Loucy (cell line): ENCODE data around the gene ZNF358.

Experiments used
- H2AFZ ChIP-seq: fragments of 200-600 bp; sonication (generic); 2 replicates; pipeline ENCODE4 v1.6.0; 2016; ENCODE audit warnings: antibody characterized with exemption, mild to moderate bottlenecking, low read length, moderate library complexity
- H3F3A ChIP-seq: fragments of 200-600 bp; 2 replicates; pipeline ENCODE4 v1.6.0; 2016; ENCODE audit warnings: antibody characterized with exemption, low read depth, mild to moderate bottlenecking
- H3K27me3 ChIP-seq: fragments of 200-600 bp; sonication (generic); 2 replicates; pipeline ENCODE4 v1.6.1; 2014; ENCODE audit warnings: low read length, mild to moderate bottlenecking; ENCODE audit not compliant: insufficient read depth, poor library complexity, severe bottlenecking
- H3K36me3 ChIP-seq: fragments of 200-600 bp; sonication (generic); 2 replicates; pipeline ENCODE4 v1.6.1; 2016; ENCODE audit warnings: low read length; ENCODE audit not compliant: insufficient read depth
- H3K4me1 ChIP-seq: fragments of 200-600 bp; sonication (generic); 2 replicates; pipeline ENCODE4 v1.5.1; 2014; ENCODE audit warnings: low read length, mild to moderate bottlenecking; ENCODE audit not compliant: insufficient read depth, poor library complexity, severe bottlenecking
- H3K4me2 ChIP-seq: fragments of 200-600 bp; sonication (generic); 2 replicates; pipeline ENCODE4 v1.6.0; 2014; ENCODE audit warnings: antibody characterized with exemption, low read length, low read depth, mild to moderate bottlenecking; ENCODE audit not compliant: poor library complexity, severe bottlenecking
- H3K4me3 ChIP-seq: fragments of 200-600 bp; sonication (generic); 2 replicates; pipeline ENCODE4 v1.5.1; 2014; ENCODE audit warnings: low read length, mild to moderate bottlenecking, mixed read lengths; ENCODE audit not compliant: poor library complexity, severe bottlenecking
- H3K79me2 ChIP-seq: fragments of 200-600 bp; sonication (generic); 2 replicates; pipeline ENCODE4 v1.6.1; 2014; ENCODE audit warnings: low read length; ENCODE audit not compliant: insufficient read depth
- H3K9ac ChIP-seq: fragments of 200-600 bp; sonication (generic); 2 replicates; pipeline ENCODE4 v1.6.0; 2014; ENCODE audit warnings: mild to moderate bottlenecking, low read depth, low read length, moderate library complexity; ENCODE audit not compliant: poor library complexity, severe bottlenecking
- H3K9me2 ChIP-seq: fragments of 200-600 bp; sonication (generic); replicated peaks from 2 replicates; pipeline ENCODE4 v1.6.1; 2016; ENCODE audit warnings: low read depth, low read length, mixed read lengths
- H3K9me3 ChIP-seq: fragments of 200-600 bp; sonication (generic); 2 replicates; pipeline ENCODE4 v1.6.1; 2014; ENCODE audit warnings: mild to moderate bottlenecking, antibody characterized with exemption, low read length, low read depth; ENCODE audit not compliant: insufficient read depth
- H4K20me1 ChIP-seq: fragments of 200-600 bp; sonication (generic); 2 replicates; pipeline ENCODE4 v1.6.0; 2014; ENCODE audit warnings: antibody characterized with exemption, low read length, mild to moderate bottlenecking; ENCODE audit not compliant: insufficient read depth, poor library complexity, severe bottlenecking
- CTCF ChIP-seq: fragments of 200-600 bp; sonication (generic); conservative IDR thresholded peaks from 2 replicates; pipeline ENCODE4 v1.5.1; 2014; ENCODE audit warnings: mild to moderate bottlenecking, antibody characterized with exemption, low read length
- EZH2phosphoT487 ChIP-seq: fragments of 200-600 bp; IDR thresholded peaks from 2 replicates; pipeline ENCODE4 v1.6.1; 2018; ENCODE audit warnings: antibody characterized with exemption, mild to moderate bottlenecking, moderate library complexity, borderline replicate concordance

ZNF358 gene

DNA sequence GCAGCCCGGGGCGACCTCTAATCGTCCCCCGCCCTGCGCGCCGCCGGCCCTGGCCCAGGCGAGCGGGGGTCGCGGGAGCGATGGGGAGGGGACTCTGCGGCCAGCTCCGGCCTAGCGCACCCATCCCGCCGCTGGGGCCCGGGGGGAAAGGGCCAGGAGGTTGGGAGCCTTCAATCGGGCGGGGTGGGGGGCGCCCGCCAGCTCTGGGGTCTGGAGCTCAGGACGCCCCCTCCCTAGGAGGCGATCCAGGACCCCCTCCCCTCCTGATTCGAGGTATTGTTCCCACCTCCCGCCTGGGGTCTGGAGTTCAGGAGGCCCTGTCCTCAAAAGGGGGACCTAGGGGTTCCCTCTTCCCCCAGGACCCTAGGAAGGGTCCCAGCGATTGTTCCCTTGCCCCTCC, 430 bp downstream of the ZNF358 start:
- TF ChIP-seq EZH2phosphoT487 (no peak), CTCF (no peak)
- H3K9me2 ChIP-seq = no peaks in the 10 kb centered on the region
- no peaks in the 10 kb centered on the region for H3K9me3 ChIP-seq
- H3K27me3 ChIP-seq = no peaks in the 10 kb centered on the region
- peaks cover 15% of the 10 kb centered on the region for H3K4me1 ChIP-seq
- peaks cover 6% of the 10 kb centered on the region for H3K79me2 ChIP-seq
- H3K4me3 ChIP-seq = peak overlapping the region; percentile 93
- no peaks in the 10 kb centered on the region for H4K20me1 ChIP-seq
- H2AFZ ChIP-seq = peak overlapping the region; percentile 57
- H3K36me3 ChIP-seq = no peaks in the 10 kb centered on the region
- no peaks in the 10 kb centered on the region for H3F3A ChIP-seq
- peak overlapping the region; percentile 86 for H3K9ac ChIP-seq
- H3K4me2 ChIP-seq = peak overlapping the region; percentile 99

- Histone ChIP-seq H3F3A (no peaks in the 10 kb centered on the region), H3K36me3 (no peaks in the 10 kb centered on the region), H3K4me2 (peak overlapping the region; percentile 99), H3K4me1 (peaks cover 16% of the 10 kb centered on the region), H3K27me3 (no peaks in the 10 kb centered on the region), H3K9me3 (no peaks in the 10 kb centered on the region), H3K9ac (peak overlapping the region; percentile 86), H3K79me2 (peaks cover 6% of the 10 kb centered on the region), H3K4me3 (peak overlapping the region; percentile 93), H4K20me1 (no peaks in the 10 kb centered on the region), H2AFZ (peak overlapping the region; percentile 57; the same call in 1 of the 2 replicates), H3K9me2 (no peaks in the 10 kb centered on the region)
- TF ChIP-seq CTCF = no peak
- TF ChIP-seq EZH2phosphoT487 = no peak
Measured at GRCh38 chr19:7516878-7517277, 975 bp downstream of the ZNF358 start.

- no peaks in the 10 kb centered on the region for H3K9me3 ChIP-seq
- H3K4me2 ChIP-seq = no peak overlapping the region
- H3K9me2 ChIP-seq = no peaks in the 10 kb centered on the region
- no peaks in the 10 kb centered on the region for H4K20me1 ChIP-seq
- H3K27me3 ChIP-seq = no peaks in the 10 kb centered on the region
- no peaks in the 10 kb centered on the region for H3F3A ChIP-seq
- peaks cover 25% of the 10 kb centered on the region for H3K4me1 ChIP-seq
- no peak overlapping the region for H3K9ac ChIP-seq
- H3K36me3 ChIP-seq = no peaks in the 10 kb centered on the region
- H2AFZ ChIP-seq = no peak overlapping the region
- no peak overlapping the region for H3K4me3 ChIP-seq
- H3K79me2 ChIP-seq = peaks cover 6% of the 10 kb centered on the region
- TF ChIP-seq EZH2phosphoT487 (no peak), CTCF (no peak)
Measured at GRCh38 chr19:7519361-7520130, 3.6 kb downstream of the ZNF358 start.
